GM21723 (cell line): ENCODE data around the gene AGA.

ENCODE experiments used
- ATAC-seq: cut with Tn5 transposase; IDR thresholded peaks from one replicate; pipeline ENCODE4 v1.9.1; 2021; ENCODE audit warnings: mild to moderate bottlenecking, moderate library complexity; ENCODE audit not compliant: unreplicated experiment

The AGA gene

GRCh38 chr4:177441803-177442622 is at the start of gene AGA:
Gene AGA, minus strand, starts transcription at chr4:177442437. Its CDS starts 62 bp downstream, at chr4:177442375.
- peak; percentile 91 for ATAC-seq

GRCh38 chr4:177492022-177492421 is 49.8 kb upstream of the AGA start:
- ATAC-seq = no peak

- no peak for ATAC-seq
These were observed 48.5 kb upstream of the AGA start for GRCh38 chr4:177490769-177491168.

GRCh38 chr4:177489471-177490246 is 47.4 kb upstream of the AGA start:
- ATAC-seq = no peak

GRCh38 chr4:177487977-177488376 is 45.7 kb upstream of the AGA start:
- ATAC-seq = no peak

GRCh38 chr4:177485528-177485927 is 43.3 kb upstream of the AGA start:
- no peak for ATAC-seq

GRCh38 chr4:177484613-177485021 is 42.4 kb upstream of the AGA start:
- no peak for ATAC-seq

- no peak for ATAC-seq
These were observed 41.5 kb upstream of the AGA start for GRCh38 chr4:177483760-177484159.

- ATAC-seq = no peak
These were observed 41.0 kb upstream of the AGA start for GRCh38 chr4:177483271-177483670.

GRCh38 chr4:177482367-177482766 is 40.1 kb upstream of the AGA start:
- no peak for ATAC-seq

GRCh38 chr4:177480795-177481194 is 38.6 kb upstream of the AGA start:
- no peak for ATAC-seq

- no peak for ATAC-seq
These were observed 36.8 kb upstream of the AGA start for GRCh38 chr4:177479063-177479462.

- ATAC-seq = no peak
These were observed 36.3 kb upstream of the AGA start for GRCh38 chr4:177478496-177478895.

GRCh38 chr4:177473991-177474390 is 31.8 kb upstream of the AGA start:
- no peak for ATAC-seq

- ATAC-seq = no peak
These were observed 21.8 kb upstream of the AGA start for GRCh38 chr4:177464026-177464425.

GRCh38 chr4:177461606-177462005 is 19.4 kb upstream of the AGA start:
- ATAC-seq = no peak

GRCh38 chr4:177460460-177460859 is 18.2 kb upstream of the AGA start:
- ATAC-seq = no peak

GRCh38 chr4:177455561-177455970 is 13.3 kb upstream of the AGA start:
- ATAC-seq = no peak

- ATAC-seq = no peak
These were observed 10.9 kb upstream of the AGA start for GRCh38 chr4:177453116-177453515.

- no peak for ATAC-seq
These were observed 8.9 kb upstream of the AGA start for GRCh38 chr4:177451108-177451500.

GRCh38 chr4:177450426-177451107 is 8.3 kb upstream of the AGA start:
- ATAC-seq = no peak

GRCh38 chr4:177448850-177449249 is 6.6 kb upstream of the AGA start:
- no peak for ATAC-seq
